ENCODE results near the gene CTDSPL2.
"Not testable (repeated sequence)": the region's sequence is repeated elsewhere in the genome, so short reads cannot be mapped to it uniquely, and the experiment has no call there.

The CTDSPL2 gene

DNA sequence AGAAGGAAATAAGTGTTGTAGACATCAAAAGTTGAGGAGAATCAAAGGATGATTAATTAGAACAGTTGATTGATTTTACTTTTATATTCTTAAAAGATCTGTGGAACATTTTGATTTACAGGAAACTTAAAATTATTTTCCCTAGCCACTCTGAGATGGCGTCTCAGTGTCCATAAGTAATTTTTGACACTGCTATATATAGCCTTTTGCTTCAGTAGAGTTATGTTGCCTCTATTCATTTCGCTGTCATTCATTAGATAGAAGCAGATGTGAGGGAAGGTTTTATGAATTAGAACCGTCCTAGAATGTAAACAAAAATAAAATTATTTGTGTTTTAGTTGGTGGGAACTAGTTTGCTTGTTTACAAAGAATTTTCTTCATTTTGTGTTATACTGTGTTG is 58.5 kb downstream of the CTDSPL2 start:
- no peak for DNase-seq (ENCODE audit: low spot score)

DNA sequence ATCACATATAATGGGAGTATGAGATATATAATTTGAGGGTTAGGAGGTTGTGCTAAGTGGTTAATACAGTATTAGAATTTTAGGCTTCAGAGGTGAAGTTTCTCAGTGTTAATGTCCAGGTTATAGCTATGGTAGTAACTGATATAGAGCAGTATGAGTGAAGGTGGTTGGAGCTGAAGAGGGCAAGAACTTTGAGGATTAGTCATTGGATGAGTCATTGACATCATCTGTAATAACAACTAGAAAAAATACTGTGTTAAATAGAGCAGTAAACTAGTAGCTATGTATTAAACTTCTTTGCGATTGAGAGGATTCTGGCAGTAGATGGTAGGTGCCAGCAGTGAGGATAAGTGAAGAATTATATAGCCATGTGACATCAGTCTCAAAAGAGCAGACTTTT is 62.0 kb downstream of the CTDSPL2 start:
- peak; percentile 74 for DNase-seq (ENCODE audit: low spot score)

DNA sequence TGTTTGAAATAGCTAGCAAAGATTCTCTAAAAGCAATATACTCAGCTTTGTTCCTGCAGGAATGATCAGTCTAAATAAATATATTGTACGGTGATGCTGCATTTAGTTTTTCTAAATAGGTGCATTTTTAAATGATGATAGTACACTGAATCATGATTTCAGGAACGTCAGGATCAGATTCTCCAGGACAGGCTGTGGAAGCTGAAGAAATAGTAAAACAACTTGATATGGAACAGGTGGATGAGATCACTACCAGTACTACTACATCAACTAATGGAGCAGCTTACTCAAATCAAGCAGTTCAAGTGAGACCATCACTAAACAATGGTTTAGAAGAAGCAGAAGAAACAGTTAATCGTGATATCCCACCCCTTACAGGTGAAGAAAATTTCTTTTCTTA is 63.2 kb downstream of the CTDSPL2 start:
- DNase-seq (ENCODE audit: low spot score), result no peak

DNA sequence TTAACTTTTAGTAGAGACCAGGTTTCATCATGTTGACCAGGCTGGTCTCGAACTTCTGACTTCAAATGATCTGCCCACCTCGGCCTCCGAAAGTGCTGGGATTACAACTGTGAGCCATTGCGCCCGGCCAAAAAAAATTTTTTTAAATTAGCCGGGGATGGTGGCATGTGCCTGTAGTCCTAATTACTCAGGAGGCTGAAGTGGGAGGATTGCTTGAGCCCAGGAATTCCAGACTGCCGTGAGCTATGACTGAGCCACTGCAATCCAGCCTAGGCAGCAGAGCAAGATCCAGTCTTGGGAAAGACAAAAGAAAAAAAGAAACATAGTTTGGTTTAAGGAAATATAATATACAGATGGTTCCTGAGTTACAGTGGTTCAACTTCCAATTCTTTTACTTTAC is 64.6 kb downstream of the CTDSPL2 start:
- no peak for DNase-seq (ENCODE audit: low spot score)

DNA sequence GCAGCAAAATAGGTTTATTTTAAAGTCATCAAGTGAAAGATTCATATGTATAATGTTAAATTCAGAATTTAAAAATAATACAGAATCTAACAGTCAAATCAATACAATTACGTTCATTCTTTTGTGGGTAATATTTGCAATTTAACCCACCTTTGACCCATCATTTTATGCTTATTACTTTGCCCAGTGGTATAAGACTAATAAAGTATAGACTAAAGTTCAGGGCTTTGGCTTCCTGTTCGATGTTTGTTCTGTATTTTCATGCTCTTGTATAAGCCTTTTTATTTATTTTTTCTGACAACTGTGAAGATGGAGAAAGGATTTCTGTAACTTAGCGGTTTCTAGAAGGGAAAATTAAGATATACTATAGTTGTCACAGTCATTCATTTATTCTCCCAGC is 65.2 kb downstream of the CTDSPL2 start:
- no peak for DNase-seq (ENCODE audit: low spot score)

DNA sequence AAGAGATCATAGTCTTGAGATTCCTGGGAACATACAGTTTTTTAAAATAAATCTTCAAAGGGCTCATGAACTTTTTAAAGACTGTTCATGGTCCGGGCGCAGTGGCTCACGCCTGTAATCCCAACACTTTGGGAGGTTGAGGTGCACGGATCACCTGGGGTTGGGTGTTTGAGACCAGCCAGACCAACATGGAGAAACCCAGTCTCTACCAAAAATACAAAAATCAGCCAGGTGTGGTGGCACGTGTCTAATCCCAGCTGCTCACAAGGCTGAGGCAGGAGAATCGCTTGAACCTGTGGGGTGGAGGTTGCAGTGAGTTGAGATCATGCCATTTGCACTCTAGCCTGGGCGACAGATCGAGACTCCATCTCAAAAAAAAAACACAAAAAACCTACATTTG is 68.1 kb downstream of the CTDSPL2 start:
- no peak for DNase-seq (ENCODE audit: low spot score)

DNA sequence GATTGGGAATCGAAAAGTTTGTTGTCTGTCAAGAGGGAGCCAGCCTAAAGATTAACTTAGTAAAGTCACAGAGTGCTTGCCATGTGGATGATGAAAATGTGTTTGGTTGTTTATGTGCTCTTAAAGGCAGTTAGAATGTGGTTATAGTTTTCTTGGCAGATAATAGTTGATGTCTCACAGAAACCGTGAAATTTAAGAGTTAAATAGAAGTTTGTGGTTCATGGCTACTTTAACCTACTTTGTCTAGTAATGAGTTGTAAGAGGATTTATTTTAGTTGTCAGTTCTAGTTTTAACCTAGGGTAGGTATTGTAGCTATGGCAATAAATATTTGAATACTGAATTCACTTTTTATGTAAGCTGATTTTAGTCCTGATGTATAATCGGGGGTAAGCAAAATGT is 73.1 kb downstream of the CTDSPL2 start:
- no peak for DNase-seq (ENCODE audit: low spot score)

DNA sequence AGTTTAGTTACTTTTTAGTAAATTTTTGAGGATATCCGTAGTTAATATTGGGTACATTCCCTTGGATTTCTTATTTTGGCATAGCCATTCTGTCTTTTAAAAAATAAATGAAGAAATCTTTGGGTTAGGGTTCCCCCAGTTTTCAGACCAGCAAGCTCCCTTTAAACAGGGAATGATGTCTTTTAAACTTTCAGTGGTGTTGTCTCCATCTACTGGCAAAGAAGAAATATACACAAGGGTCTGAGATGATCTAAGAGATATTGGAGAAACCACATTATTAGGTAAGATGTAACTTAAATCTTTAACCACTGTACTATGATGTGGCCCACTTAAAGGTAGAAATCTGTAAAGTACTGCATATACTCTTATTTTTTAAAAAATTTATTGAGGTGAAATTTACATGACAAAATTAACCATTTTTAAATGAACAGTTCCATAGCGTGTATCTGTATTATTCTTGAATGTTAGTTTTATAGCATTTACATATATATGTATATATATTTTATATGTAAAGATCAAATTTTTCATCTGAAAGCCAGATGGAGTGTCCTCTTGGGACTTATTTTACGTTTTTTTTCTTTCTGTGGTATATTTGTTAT is 74.4 kb downstream of the CTDSPL2 start:
- DNase-seq (ENCODE audit: low spot score), result peak; percentile 67

DNA sequence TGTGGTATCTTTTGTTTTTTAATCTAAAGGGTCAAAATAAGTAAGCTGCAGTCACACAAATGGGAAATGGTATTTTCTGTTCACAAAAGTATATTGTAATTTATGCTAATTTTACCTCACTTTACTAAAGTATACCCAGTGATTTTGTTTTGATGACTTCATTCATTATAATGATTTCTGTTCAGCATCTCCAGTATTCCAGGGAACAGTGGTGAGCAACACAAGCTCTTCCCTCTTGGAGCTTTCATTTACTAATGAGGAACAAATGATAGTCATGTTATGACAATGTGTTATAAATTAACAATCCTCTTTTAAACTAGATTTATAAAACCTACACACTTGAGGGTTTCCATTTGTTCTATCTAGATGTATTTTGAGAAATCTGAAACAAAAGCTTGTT is 89.0 kb downstream of the CTDSPL2 start:
- no peak for DNase-seq (ENCODE audit: low spot score)

DNA sequence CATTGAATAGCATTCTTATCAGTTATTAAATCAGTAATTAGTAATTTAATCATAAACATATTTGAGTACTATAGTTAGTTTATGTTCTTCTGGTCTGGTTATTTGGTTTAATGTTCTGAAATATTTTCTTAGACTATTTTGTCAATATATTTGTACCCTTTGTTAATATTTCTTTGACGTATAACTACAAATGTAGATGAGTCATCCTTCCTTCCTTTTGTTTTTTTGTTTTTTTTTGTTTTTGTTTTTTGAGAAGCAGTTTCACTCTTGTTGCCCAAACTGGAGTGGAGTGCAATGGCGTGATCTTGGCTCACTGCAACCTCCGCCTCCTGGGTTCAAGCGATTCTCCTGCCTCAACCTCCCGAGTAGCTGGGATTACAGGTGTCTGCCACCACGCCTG is 92.1 kb downstream of the CTDSPL2 start:
- no peak for DNase-seq (ENCODE audit: low spot score)

DNA sequence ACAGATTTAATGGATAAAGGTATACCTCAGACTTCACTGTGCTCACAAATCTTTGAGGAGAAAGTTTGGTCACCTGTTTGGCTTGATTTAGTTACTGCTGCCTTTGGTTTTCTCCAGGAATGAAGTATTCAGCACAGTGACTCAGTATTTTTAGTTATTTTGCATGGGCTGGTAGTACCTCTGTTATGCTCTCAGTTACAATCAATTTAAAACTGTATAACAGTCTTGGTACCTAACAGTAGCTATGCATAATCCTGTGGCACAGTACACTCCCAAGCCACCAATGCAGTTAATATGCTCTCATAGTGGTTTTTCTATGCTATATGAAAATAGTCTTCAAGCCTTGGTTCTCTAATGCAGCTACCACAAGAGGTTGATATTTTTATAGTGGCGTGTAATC is 97.6 kb downstream of the CTDSPL2 start:
- no peak for DNase-seq (ENCODE audit: low spot score)

DNA sequence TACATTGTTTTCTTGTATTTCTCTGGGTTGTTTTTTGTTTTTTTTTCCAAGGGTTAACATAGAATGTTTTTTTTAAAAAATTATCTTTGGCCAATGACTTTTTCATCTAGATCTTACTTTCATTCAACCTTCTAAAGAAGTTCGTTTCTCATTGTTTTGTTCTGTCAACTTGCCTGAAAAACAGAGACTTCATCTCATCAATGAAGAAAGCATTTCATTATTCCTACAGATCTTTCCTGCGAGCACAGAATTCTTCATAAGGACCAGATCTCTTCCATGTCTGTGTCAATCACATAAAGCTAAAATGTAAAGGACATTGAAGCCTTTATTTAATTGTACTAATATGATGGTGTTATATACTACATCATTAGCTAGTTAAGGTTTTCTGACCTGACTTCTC is 99.8 kb downstream of the CTDSPL2 start:
- no peak for DNase-seq (ENCODE audit: low spot score)

DNA sequence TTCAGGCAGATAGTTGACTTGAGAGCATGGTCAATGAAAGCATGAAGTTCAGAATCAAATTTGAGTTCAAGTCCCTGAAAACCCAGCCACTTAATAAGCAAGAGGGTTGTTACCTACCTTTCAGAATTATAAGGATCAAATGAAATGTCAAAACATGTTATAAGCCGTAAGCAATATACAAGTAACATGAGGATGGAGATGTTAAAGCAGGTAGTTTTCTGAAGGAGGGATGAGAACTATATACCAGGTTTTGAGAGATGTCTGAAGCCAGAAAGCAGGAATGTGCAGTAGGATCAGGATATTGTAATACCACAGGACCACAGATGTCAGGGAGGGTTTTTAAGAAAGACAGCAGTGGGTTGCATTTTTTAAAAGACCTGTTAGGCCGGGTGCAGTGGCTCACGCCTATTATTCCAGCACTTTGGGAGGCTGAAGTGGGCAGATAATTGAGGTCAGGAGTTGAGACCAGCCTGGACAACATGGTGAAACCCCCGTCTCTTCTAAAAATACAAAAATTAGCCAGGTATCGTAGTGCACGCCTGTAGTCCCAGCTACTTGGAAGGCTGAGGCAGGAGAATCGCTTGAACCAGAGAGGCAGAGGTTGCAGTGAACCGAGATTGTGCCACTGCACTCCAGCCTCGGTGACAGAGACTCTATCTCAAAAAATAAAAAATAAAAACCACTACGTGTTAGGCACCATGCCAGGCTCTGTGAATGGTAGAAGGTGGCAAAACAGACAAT is 102.6 kb downstream of the CTDSPL2 start:
- no peak for DNase-seq (ENCODE audit: low spot score)

DNA sequence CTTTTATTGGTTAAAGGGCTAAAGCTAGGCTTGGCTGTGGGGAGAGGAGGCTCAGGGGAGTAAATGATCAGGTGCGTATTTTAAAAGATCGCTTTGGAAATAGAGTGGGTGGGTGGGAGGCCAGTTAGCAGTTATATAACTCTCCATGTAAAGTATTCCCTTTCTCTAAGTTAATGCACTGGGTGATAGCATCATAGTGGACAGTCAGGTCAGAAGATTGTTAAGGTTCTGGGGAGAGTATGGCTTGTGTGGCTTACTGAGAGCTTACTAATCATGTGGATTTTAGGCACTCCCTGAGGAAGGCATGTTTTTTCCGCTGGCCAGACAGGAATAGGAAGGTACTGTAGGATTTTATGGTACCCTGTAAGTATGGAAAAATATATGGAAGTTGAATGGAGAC is 103.2 kb downstream of the CTDSPL2 start:
- DNase-seq (ENCODE audit: low spot score), result no peak

DNA sequence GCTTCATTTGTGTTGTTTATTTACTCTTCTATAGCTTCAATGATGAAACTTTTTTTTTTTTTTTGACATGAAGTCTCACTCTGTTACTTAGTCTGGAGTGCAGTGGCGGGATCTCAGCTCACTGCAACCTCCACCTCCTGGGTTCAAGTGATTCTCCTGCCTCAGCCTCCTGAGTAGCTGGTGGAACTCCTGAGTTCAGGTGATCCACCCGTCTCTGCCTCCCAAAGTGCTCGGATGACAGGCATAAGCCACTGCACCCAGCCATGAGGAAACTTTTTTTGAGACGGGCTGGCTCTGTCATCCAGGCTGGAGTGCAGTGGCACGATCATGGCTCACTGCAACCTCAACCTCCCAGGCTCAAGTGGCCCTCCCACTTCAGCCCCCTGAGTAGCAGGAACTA is 104.8 kb downstream of the CTDSPL2 start:
- DNase-seq (ENCODE audit: low spot score), result not testable (repeated sequence)

DNA sequence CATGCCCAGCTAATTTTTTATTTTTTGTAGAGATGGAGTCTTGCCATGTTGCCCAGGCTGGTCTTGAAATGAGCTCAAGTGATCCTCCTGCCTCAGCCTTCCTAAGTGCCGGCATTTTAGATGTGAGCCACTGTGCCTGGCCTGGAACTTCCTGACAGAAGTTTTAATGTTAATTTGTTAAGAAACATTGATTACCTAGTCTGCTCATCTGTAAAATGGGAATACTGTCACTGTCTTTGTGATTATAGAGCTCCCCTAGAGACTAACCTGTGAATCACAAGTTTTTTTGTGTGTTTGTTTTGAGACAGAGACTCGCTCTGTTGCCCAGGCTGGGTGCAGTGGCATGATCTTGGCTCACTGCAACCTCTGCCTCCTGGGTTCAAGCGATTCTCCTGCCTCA is 105.3 kb downstream of the CTDSPL2 start:
- DNase-seq (ENCODE audit: low spot score), result no peak

DNA sequence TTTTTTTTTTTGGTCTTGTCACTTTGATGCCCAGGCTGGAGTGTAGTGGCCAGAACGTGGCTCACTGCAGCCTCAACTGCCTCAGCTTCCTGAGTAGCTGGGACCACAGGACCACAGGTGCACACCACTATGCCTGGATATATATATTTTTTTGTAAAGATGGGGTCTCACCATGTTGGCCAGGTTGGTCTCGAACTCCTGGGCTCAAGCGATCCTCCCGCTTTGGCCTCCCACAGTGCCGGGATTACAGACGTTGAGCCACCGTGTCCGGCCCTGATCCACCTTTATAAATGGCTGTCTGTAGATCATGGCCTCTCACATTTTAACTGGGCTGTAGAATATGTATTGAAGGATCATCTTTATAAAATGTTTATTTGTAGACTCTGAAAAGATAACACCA is 107.7 kb downstream of the CTDSPL2 start:
- no peak for DNase-seq (ENCODE audit: low spot score)

DNA sequence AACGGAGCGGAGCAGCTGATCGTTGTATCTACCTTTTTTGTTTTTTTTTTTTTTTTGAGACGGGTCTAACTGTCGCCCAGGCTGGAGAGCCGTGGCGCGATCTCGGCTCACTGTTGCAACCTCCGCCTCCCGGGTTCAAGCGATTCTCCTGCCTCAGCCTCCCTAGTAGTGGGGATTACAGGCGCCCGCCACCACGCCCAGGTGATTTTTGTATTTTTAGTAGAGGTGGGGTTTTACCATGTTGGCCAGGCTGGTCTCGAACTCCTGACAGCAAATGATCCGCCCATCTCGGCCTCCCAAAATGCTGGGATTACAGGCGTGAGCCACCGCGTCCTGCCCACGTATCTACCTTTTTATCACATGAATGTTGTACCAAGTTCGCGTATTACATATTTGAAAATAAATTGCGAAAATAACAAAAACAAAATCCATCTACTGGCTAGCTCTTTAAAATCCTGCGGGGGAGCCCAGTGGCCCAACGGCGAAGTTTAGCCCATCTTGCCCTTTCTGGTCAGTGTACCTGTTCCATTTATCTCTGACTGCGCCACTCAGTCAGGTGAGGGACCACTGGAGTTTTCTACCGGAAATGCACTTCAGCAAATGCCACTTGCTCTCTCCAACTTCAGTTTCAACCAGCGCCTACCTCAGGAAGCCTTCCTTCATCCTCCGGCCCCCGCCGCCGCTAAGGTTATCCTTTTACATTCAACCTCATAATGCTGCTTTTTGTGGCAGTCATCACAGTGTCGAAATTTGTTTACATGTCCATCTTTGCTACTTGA is 108.3 kb downstream of the CTDSPL2 start:
- DNase-seq (ENCODE audit: low spot score), result peak; percentile 25

DNA sequence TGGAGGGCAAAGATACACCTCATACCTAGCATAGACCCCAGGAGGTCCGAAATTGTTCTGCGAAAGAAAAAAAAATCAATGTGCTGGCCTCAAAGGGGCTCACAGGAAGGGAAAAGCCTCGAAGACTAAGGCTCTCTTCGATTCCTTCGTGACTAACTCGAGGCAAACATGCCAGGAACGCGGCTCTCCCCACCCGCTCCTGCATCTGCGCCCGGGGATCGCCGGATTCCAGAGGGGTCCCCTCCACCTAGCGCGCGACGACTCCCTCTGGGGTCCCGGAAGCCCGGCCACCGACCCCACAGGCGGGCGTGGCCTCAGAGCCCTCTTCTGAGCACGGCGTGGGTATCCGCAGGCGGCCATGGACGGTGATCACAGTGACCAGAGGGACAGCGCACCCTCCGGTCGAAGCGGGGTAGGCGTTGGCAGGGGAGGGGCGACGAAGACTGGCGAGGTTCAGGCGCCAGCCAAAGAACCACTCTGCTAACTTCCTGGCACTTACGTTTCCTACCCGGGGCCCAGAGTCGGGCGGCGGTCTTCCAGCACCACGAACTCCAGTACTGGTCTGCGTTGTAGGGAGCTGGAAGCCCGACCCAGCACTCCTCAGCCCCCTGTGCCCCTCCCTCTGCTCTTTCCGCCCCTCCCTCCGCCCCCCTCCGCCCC is 109.0 kb downstream of the CTDSPL2 start:
- peak; percentile 93 for DNase-seq (ENCODE audit: low spot score)

DNA sequence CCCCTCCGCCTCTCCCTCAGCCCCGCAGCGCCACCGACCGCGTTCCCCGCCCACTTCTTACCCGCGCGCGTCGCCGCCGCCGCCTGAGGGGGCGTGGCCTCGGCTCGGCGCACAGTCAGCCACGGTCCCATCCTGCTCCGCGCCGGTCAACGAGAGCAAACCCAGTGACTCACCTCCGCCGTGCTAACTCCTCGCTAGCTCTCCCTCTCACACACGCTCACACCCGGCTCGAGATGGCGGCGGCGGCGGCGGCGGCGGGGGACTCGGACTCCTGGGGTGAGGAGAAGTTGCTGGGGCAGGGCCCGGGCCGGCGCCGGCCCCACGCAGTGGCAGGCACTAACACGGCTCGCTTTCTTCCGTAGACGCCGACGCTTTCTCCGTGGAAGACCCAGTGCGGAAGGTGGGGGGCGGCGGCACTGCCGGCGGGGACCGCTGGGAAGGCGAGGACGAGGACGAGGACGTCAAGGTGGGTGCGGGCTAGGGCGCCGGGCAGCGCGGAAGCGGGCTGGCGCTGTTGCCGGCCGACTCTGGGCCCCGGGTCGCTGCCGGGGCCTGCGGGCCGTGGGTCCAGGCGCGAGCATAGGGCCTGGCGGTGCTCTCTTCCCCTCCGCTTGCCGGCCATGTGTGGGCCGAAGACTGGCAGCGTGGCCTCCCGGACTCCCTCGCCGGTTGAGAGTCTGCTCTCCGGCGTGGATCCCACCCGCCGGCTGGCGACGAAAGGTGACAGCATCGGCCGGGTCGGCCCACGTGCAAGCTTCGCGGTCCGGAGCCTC is 109.7 kb downstream of the CTDSPL2 start, which contains the start of gene EIF3J:
Gene EIF3J (plus strand): TSS at position 186 of the 773 bp plus-strand sequence. CDS start 48 bp downstream, at position 234.
- peak; percentile 98 for DNase-seq (ENCODE audit: low spot score)

DNA sequence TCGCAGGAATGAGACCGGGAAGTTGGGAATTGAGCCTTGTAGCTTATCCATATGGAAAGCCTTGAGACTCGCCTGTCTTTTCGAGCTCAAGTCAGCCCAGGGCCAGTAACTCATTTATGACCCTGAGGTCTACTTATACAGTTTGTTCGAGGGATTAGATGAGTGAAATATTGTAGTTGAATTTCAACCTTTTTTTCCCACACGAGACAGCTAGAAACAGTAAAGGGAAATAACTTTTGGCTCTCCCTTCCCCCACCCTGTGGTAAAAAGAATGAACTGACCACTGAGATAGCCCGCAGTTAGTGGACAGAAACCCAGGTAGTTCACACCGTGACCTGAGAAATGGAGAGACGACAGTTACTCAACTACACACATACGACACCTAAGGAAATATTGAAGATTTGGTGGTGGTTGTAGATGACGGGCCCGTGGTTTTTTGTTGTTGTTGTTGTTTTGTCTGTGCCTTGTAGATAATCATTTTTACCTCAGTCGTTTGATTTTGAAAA is 110.4 kb downstream of the CTDSPL2 start:
- no peak for DNase-seq (ENCODE audit: low spot score)
